GM23338 (cell line): ENCODE measurements around the gene INO80. TPM values are rescaled to one million over a fixed set of nuclear protein-coding genes. Genes with fewer than 3 reads are reported as not detected.

Experiments
- ATAC-seq: fragments of 200-7000 bp; cut with Tn5 transposase; 3 replicates; pipeline ENCODE4 v1.9.1; 2020
- DNase-seq: peaks from one replicate; pipeline ENCODE4 v3.0.0-alpha.2; 2015; ENCODE audit warnings: low spot score
- H2AFZ ChIP-seq: fragments of 200-600 bp; sonication (generic); 2 replicates; pipeline ENCODE4 v1.8.0; 2016; ENCODE audit warnings: antibody characterized with exemption, mild to moderate bottlenecking, moderate library complexity
- H3F3A ChIP-seq: fragments of 200-600 bp; sonication (generic); replicated peaks from 2 replicates; pipeline ENCODE4 v1.8.0; 2017; ENCODE audit warnings: antibody characterized with exemption, mixed run types, low read depth
- H3K27ac ChIP-seq: fragments of 200-600 bp; sonication (generic); 2 replicates; pipeline ENCODE4 v1.6.1; 2016; ENCODE audit warnings: low read depth
- H3K27me3 ChIP-seq: fragments of 200-600 bp; sonication (generic); 2 replicates; pipeline ENCODE4 v1.8.0; 2016; ENCODE audit warnings: mild to moderate bottlenecking, mixed run types, moderate library complexity; ENCODE audit not compliant: insufficient read depth
- H3K36me3 ChIP-seq: fragments of 200-600 bp; sonication (generic); 2 replicates; pipeline ENCODE4 v1.8.0; 2016; ENCODE audit warnings: mild to moderate bottlenecking; ENCODE audit not compliant: insufficient read depth
- H3K4me1 ChIP-seq: fragments of 200-600 bp; sonication (generic); 2 replicates; pipeline ENCODE4 v1.8.0; 2016; ENCODE audit warnings: mild to moderate bottlenecking, moderate library complexity; ENCODE audit not compliant: insufficient read depth
- H3K4me2 ChIP-seq: fragments of 200-600 bp; sonication (generic); 2 replicates; pipeline ENCODE4 v1.7.1; 2017; ENCODE audit warnings: mixed run types
- H3K4me3 ChIP-seq: fragments of 200-600 bp; sonication (generic); 2 replicates; pipeline ENCODE4 v1.6.1; 2016; ENCODE audit warnings: mixed run types
- H3K79me2 ChIP-seq: fragments of 200-600 bp; sonication (generic); replicated peaks from 2 replicates; pipeline ENCODE4 v1.8.0; 2017; ENCODE audit warnings: mild to moderate bottlenecking; ENCODE audit not compliant: insufficient read depth
- H3K9me2 ChIP-seq: fragments of 200-600 bp; sonication (generic); 2 replicates; pipeline ENCODE4 v1.8.0; 2017; ENCODE audit not compliant: insufficient read depth
- H4K20me1 ChIP-seq: fragments of 200-600 bp; sonication (generic); replicated peaks from 2 replicates; pipeline ENCODE4 v1.8.0; 2017; ENCODE audit warnings: mild to moderate bottlenecking; ENCODE audit not compliant: insufficient read depth
- H3K27ac Mint-ChIP-seq: 2 replicates; pipeline ENCODE4 v1.8.0; 2020; ENCODE audit warnings: inconsistent platforms, mild to moderate bottlenecking, moderate library complexity, mixed read lengths
- H3K27me3 Mint-ChIP-seq: 3 replicates; pipeline ENCODE4 v1.8.0; 2022; ENCODE audit warnings: low read depth, mild to moderate bottlenecking, moderate library complexity, mixed read lengths, inconsistent platforms; ENCODE audit not compliant: insufficient read depth, poor library complexity
- H3K36me3 Mint-ChIP-seq: 3 replicates; pipeline ENCODE4 v1.8.0; 2021; ENCODE audit warnings: low read depth, mild to moderate bottlenecking, inconsistent platforms, moderate library complexity, mixed read lengths
- H3K4me1 Mint-ChIP-seq: 3 replicates; pipeline ENCODE4 v1.8.0; 2020; ENCODE audit warnings: mild to moderate bottlenecking, inconsistent platforms, mixed read lengths
- H3K4me3 Mint-ChIP-seq: 3 replicates; pipeline ENCODE4 v1.8.0; 2021; ENCODE audit warnings: moderate library complexity, mild to moderate bottlenecking, inconsistent platforms, mixed read lengths
- H3K9me3 Mint-ChIP-seq: 3 replicates; pipeline ENCODE4 v1.8.0; 2020; ENCODE audit warnings: moderate library complexity, mild to moderate bottlenecking, inconsistent platforms, mixed read lengths
- CREB1 ChIP-seq: fragments of 250-450 bp; sonication (Bioruptor Pico); IDR thresholded peaks from 2 replicates; pipeline ENCODE4 v1.5.0; 2020; ENCODE audit warnings: low read depth, mild to moderate bottlenecking, moderate library complexity
- EZH2 ChIP-seq: fragments of 200-600 bp; sonication (generic); IDR thresholded peaks from one replicate; pipeline ENCODE4 v1.8.0; 2017; ENCODE audit warnings: antibody characterized with exemption, mild to moderate bottlenecking, low read depth; ENCODE audit not compliant: unreplicated experiment
- JUNB ChIP-seq: IDR thresholded peaks from one replicate; pipeline ENCODE4 v1.6.1; 2016; ENCODE audit warnings: antibody characterized with exemption; ENCODE audit not compliant: unreplicated experiment
- NANOG ChIP-seq: IDR thresholded peaks from 2 replicates; pipeline ENCODE4 v1.6.1; 2016; ENCODE audit warnings: antibody characterized with exemption, borderline replicate concordance
- POLR2AphosphoS5 ChIP-seq: IDR thresholded peaks from 2 replicates; pipeline ENCODE4 v1.6.1; 2016; ENCODE audit warnings: antibody characterized with exemption, low read depth
- STAT1 ChIP-seq: IDR thresholded peaks from one replicate; pipeline ENCODE4 v1.6.1; 2016; ENCODE audit warnings: antibody characterized with exemption; ENCODE audit not compliant: unreplicated experiment
- ZNF114 ChIP-seq: fragments of 250-450 bp; sonication (Bioruptor Pico); IDR thresholded peaks from 2 replicates; pipeline ENCODE4 v1.5.0; 2020; ENCODE audit warnings: mild to moderate bottlenecking, moderate library complexity
- ZNF331 ChIP-seq: fragments of 250-450 bp; sonication (Bioruptor Pico); IDR thresholded peaks from 2 replicates; pipeline ENCODE4 v1.5.0; 2020; ENCODE audit warnings: low read depth, mild to moderate bottlenecking, moderate library complexity
- polyA plus RNA-seq: library from polyadenylated mRNA; unstranded; fragments of >200 nt; fragmentation: Nextera tagmentation; extraction: Ambion mirVana; gene quantifications from 2 replicates; pipeline ENCODE4 v1.2.1, GENCODE V29; 2016
- total RNA-seq: library from RNA; depleted of rRNA; stranded (reverse); fragments of >200 nt; shearing (Covaris generic); gene quantifications from 2 replicates; pipeline ENCODE4 v1.2.3, GENCODE V29; 2014
- TF ChIP-seq, protein P1 (sequence below): IDR thresholded peaks from one replicate; pipeline ENCODE4 v1.6.1; 2018; ENCODE audit warnings: antibody characterized with exemption; ENCODE audit not compliant: unreplicated experiment
- TF ChIP-seq, protein P2 (sequence below): fragments of 250-450 bp; sonication (Bioruptor Pico); IDR thresholded peaks from 2 replicates; pipeline ENCODE4 v1.5.0; 2020; ENCODE audit warnings: mild to moderate bottlenecking, moderate library complexity
- TF ChIP-seq, protein P3 (sequence below), 2 experiments: fragments of 200-600 bp in 1 of 2; sonication (generic) in 1 of 2; conservative IDR thresholded peaks; 2 replicates each; pipeline versions ENCODE4 v1.5.1 to v1.6.1; 2016 to 2017; ENCODE audit warnings: antibody characterized with exemption in 2 of 2, low read depth in 2 of 2, mild to moderate bottlenecking in 2 of 2, moderate library complexity in 1 of 2
- TF ChIP-seq, protein P4 (sequence below): IDR thresholded peaks from 2 replicates; pipeline ENCODE4 v1.6.1; 2016; ENCODE audit warnings: antibody characterized with exemption

INO80 gene
- total and polyA plus RNA-seq, 2 experiments from 2014 or later = 6.5 to 24.9 TPM

DNA sequence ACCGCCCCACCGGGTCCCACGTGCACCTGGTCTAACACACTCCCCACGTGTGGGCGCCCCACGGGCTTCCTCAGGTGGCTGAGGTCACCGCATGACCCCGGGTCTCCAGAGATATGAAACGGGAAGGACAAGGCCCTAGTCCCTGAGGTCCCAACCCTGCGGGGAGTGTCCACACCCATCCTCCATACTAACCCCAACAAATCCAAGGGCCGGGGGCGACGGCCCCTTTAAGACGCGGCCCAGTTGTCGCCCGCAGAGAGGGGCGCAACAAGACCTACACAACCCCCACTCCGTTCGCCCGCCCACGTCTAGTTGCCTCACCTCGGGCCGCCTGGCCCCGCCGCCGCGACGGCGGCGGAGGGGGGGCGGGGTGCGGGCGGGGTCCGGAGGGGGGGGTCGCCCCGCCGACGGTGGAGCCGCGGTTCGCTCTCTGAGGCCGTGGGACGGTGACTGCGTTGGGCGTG is 396 bp downstream of the INO80 start:
- Histone ChIP-seq H4K20me1 (peaks cover 28% of the 10 kb centered on the region), H3K4me2 (peak overlapping the region; percentile 80), H3K27ac (peak overlapping the region; percentile 98), H3K9me2 (peaks cover 3% of the 10 kb centered on the region; the same call in 1 of the 2 replicates), H3K36me3 (no peaks in the 10 kb centered on the region), H3K4me1 (no peaks in the 10 kb centered on the region; the same call in 1 of the 2 replicates), H3K27me3 (no peaks in the 10 kb centered on the region), H3K4me3 (peak overlapping the region; percentile 92), H2AFZ (no peak overlapping the region), H3K79me2 (peaks cover 50% of the 10 kb centered on the region), H3F3A (no peaks in the 10 kb centered on the region)
- ATAC-seq = peak; percentile 67
- Mint-ChIP-seq H3K9me3 (peaks cover 3% of the 10 kb centered on the region; the same call in 1 of the 3 replicates), H3K27ac (peak overlapping the region; percentile 95), H3K4me3 (peak overlapping the region; percentile 93), H3K27me3 (peaks cover 2% of the 10 kb centered on the region), H3K4me1 (peaks cover 5% of the 10 kb centered on the region; the same call in 2 of the 3 replicates), H3K36me3 (peaks cover 15% of the 10 kb centered on the region)
- TF ChIP-seq ZNF331 (no peak), STAT1 (no peak), NANOG (no peak), EZH2 (no peak), POLR2AphosphoS5 (no peak), CREB1 (CRISPR knock-in tag) (no peak), JUNB (no peak), ZNF114 (no peak)
- TF ChIP-seq, protein P1, sequence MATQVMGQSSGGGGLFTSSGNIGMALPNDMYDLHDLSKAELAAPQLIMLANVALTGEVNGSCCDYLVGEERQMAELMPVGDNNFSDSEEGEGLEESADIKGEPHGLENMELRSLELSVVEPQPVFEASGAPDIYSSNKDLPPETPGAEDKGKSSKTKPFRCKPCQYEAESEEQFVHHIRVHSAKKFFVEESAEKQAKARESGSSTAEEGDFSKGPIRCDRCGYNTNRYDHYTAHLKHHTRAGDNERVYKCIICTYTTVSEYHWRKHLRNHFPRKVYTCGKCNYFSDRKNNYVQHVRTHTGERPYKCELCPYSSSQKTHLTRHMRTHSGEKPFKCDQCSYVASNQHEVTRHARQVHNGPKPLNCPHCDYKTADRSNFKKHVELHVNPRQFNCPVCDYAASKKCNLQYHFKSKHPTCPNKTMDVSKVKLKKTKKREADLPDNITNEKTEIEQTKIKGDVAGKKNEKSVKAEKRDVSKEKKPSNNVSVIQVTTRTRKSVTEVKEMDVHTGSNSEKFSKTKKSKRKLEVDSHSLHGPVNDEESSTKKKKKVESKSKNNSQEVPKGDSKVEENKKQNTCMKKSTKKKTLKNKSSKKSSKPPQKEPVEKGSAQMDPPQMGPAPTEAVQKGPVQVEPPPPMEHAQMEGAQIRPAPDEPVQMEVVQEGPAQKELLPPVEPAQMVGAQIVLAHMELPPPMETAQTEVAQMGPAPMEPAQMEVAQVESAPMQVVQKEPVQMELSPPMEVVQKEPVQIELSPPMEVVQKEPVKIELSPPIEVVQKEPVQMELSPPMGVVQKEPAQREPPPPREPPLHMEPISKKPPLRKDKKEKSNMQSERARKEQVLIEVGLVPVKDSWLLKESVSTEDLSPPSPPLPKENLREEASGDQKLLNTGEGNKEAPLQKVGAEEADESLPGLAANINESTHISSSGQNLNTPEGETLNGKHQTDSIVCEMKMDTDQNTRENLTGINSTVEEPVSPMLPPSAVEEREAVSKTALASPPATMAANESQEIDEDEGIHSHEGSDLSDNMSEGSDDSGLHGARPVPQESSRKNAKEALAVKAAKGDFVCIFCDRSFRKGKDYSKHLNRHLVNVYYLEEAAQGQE = no peak
- TF ChIP-seq, protein P2, sequence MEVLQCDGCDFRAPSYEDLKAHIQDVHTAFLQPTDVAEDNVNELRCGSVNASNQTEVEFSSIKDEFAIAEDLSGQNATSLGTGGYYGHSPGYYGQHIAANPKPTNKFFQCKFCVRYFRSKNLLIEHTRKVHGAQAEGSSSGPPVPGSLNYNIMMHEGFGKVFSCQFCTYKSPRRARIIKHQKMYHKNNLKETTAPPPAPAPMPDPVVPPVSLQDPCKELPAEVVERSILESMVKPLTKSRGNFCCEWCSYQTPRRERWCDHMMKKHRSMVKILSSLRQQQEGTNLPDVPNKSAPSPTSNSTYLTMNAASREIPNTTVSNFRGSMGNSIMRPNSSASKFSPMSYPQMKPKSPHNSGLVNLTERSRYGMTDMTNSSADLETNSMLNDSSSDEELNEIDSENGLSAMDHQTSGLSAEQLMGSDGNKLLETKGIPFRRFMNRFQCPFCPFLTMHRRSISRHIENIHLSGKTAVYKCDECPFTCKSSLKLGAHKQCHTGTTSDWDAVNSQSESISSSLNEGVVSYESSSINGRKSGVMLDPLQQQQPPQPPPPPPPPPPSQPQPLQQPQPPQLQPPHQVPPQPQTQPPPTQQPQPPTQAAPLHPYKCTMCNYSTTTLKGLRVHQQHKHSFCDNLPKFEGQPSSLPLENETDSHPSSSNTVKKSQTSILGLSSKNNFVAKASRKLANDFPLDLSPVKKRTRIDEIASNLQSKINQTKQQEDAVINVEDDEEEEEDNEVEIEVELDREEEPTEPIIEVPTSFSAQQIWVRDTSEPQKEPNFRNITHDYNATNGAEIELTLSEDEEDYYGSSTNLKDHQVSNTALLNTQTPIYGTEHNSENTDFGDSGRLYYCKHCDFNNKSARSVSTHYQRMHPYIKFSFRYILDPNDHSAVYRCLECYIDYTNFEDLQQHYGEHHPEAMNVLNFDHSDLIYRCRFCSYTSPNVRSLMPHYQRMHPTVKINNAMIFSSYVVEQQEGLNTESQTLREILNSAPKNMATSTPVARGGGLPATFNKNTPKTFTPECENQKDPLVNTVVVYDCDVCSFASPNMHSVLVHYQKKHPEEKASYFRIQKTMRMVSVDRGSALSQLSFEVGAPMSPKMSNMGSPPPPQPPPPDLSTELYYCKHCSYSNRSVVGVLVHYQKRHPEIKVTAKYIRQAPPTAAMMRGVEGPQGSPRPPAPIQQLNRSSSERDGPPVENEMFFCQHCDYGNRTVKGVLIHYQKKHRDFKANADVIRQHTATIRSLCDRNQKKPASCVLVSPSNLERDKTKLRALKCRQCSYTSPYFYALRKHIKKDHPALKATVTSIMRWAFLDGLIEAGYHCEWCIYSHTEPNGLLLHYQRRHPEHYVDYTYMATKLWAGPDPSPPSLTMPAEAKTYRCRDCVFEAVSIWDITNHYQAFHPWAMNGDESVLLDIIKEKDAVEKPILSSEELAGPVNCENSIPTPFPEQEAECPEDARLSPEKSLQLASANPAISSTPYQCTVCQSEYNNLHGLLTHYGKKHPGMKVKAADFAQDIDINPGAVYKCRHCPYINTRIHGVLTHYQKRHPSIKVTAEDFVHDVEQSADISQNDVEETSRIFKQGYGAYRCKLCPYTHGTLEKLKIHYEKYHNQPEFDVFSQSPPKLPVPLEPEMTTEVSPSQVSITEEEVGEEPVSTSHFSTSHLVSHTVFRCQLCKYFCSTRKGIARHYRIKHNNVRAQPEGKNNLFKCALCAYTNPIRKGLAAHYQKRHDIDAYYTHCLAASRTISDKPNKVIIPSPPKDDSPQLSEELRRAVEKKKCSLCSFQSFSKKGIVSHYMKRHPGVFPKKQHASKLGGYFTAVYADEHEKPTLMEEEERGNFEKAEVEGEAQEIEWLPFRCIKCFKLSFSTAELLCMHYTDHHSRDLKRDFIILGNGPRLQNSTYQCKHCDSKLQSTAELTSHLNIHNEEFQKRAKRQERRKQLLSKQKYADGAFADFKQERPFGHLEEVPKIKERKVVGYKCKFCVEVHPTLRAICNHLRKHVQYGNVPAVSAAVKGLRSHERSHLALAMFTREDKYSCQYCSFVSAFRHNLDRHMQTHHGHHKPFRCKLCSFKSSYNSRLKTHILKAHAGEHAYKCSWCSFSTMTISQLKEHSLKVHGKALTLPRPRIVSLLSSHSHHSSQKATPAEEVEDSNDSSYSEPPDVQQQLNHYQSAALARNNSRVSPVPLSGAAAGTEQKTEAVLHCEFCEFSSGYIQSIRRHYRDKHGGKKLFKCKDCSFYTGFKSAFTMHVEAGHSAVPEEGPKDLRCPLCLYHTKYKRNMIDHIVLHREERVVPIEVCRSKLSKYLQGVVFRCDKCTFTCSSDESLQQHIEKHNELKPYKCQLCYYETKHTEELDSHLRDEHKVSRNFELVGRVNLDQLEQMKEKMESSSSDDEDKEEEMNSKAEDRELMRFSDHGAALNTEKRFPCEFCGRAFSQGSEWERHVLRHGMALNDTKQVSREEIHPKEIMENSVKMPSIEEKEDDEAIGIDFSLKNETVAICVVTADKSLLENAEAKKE (CRISPR knock-in tag) = no peak
- TF ChIP-seq, protein P3, sequence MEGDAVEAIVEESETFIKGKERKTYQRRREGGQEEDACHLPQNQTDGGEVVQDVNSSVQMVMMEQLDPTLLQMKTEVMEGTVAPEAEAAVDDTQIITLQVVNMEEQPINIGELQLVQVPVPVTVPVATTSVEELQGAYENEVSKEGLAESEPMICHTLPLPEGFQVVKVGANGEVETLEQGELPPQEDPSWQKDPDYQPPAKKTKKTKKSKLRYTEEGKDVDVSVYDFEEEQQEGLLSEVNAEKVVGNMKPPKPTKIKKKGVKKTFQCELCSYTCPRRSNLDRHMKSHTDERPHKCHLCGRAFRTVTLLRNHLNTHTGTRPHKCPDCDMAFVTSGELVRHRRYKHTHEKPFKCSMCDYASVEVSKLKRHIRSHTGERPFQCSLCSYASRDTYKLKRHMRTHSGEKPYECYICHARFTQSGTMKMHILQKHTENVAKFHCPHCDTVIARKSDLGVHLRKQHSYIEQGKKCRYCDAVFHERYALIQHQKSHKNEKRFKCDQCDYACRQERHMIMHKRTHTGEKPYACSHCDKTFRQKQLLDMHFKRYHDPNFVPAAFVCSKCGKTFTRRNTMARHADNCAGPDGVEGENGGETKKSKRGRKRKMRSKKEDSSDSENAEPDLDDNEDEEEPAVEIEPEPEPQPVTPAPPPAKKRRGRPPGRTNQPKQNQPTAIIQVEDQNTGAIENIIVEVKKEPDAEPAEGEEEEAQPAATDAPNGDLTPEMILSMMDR (conservative IDR thresholded peaks at IDR 0.05; ENCODE audit: low read depth in 2 of 2) = no peak
- TF ChIP-seq, protein P4, sequence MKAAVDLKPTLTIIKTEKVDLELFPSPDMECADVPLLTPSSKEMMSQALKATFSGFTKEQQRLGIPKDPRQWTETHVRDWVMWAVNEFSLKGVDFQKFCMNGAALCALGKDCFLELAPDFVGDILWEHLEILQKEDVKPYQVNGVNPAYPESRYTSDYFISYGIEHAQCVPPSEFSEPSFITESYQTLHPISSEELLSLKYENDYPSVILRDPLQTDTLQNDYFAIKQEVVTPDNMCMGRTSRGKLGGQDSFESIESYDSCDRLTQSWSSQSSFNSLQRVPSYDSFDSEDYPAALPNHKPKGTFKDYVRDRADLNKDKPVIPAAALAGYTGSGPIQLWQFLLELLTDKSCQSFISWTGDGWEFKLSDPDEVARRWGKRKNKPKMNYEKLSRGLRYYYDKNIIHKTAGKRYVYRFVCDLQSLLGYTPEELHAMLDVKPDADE = no peak
- DNase-seq = peak; percentile 82
